Tibial artery (tissue), 4 donors: Measurements from ENCODE around the gene FAM184B.

ENCODE experiments used
- DNase-seq, 2 donors: peaks; one replicate each; pipeline ENCODE4 v3.0.0-alpha.2; 2019
- H3K27ac ChIP-seq, 2 donors: fragments of 200-600 bp; sonication (generic) in 1 of 2; 1 replicate in 1 of 2; 2 replicates in 1 of 2; pipeline ENCODE4 v1.5.1; 2018 to 2019; ENCODE audit warnings: mild to moderate bottlenecking in 1 of 2
- H3K27me3 ChIP-seq, 2 donors: fragments of 200-600 bp; sonication (generic) in 1 of 2; one replicate each; pipeline versions ENCODE4 v1.5.1 to v1.6.0; 2016 to 2019
- H3K36me3 ChIP-seq, 3 donors: fragments of 200-600 bp; sonication (generic) in 2 of 3; one replicate each; pipeline ENCODE4 v1.5.1; 2016 to 2019; ENCODE audit warnings: mild to moderate bottlenecking in 2 of 3
- H3K4me1 ChIP-seq, 4 donors: fragments of 200-600 bp; sonication (generic) in 2 of 4; 1 replicate in 3 of 4; 2 replicates in 1 of 4; pipeline ENCODE4 v1.5.1; 2016 to 2019
- H3K4me3 ChIP-seq, 2 donors: fragments of 200-600 bp; sonication (generic) in 1 of 2; 1 replicate in 1 of 2; 2 replicates in 1 of 2; pipeline ENCODE4 v1.5.1; 2018 to 2019; ENCODE audit warnings: mild to moderate bottlenecking in 2 of 2
- H3K9me3 ChIP-seq, 3 donors: fragments of 200-600 bp; sonication (generic) in 1 of 3; one replicate each; pipeline ENCODE4 v1.5.1; 2016 to 2019
- intact Hi-C: fragments of 100-400 bp; cut with DNase I; formaldehyde crosslinking; loops from one replicate; pipeline ENCODE4 v1.15.0; 2023; ENCODE audit warnings: low total_unique reads
- TF ChIP-seq, protein P1 (sequence below), 2 experiments: fragments of 200-600 bp in 1 of 2; fragments of 450-650 bp in 1 of 2; IDR thresholded peaks; one replicate each; pipeline ENCODE4 v1.5.1; 2017 to 2019; ENCODE audit warnings: antibody characterized with exemption in 2 of 2, mild to moderate bottlenecking in 1 of 2, moderate library complexity in 1 of 2

The FAM184B gene

DNA sequence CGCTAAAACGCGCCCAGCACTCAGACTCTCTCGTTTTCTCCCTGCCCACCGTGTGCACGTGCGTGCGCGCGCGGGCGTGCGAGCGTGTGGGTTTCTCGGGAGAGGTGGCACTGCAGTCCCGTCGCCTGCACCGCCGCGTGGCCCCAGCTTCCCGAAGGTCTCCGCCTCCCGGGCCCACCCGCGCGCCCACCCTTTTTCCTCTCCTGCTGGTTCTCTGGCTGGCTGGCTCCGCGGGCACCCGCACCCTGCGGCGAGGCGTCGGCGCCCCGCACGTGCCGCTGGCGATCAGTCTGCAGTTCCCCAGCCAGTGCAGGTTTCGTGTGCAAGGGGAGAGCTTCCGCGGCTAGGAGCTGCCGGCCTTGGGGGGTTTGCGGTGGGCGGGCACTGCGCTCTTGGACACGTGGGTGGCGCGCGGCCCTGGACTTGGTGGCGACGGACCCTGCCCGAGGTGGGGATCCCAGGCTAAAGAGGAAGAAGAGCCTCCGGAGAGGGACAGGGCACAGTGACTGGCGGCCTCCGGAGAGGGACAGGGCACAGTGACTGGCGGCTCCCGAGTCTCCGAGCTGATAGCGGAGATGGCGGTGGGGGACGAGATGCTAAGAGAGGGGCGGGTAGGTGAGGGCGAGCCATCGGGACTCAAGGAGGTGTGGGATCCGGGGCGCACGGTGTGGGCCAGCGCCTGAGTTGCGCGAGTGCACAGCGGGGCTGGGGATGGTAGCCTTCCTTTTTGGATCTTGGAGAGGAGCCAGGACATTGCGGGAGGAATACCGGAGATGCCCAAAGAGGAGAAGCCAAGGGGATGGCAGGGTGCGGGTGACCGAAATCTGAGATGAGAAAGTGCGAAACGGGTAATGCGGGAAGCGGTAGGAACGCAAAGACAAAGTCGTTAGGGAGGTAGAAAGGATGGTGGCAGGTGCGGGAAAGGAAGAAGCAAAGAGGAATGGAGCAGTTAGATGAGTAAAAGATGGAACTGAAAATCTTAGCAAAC is at the start of gene FAM184B:
TSS of gene FAM184B (minus strand) at position 322 of the 988 bp plus-strand sequence. CDS start 322 bp downstream, outside the sequence.
- Histone ChIP-seq H3K36me3 (no peaks in the 10 kb centered on the region), H3K9me3 (no peaks in the 10 kb centered on the region), H3K4me3 (peak within 1 kb of the TSS; percentile 26 to 38), H3K4me1 (peaks cover 0 to 23% (median 19%) of the 10 kb centered on the region in 4 donors), H3K27ac (no peak within 1 kb of the TSS), H3K27me3 (peaks cover 0 to 30% of the 10 kb centered on the region in 2 donors)
- intact Hi-C loops: no loop called here
- DNase-seq: no peak
- TF ChIP-seq, protein P1, sequence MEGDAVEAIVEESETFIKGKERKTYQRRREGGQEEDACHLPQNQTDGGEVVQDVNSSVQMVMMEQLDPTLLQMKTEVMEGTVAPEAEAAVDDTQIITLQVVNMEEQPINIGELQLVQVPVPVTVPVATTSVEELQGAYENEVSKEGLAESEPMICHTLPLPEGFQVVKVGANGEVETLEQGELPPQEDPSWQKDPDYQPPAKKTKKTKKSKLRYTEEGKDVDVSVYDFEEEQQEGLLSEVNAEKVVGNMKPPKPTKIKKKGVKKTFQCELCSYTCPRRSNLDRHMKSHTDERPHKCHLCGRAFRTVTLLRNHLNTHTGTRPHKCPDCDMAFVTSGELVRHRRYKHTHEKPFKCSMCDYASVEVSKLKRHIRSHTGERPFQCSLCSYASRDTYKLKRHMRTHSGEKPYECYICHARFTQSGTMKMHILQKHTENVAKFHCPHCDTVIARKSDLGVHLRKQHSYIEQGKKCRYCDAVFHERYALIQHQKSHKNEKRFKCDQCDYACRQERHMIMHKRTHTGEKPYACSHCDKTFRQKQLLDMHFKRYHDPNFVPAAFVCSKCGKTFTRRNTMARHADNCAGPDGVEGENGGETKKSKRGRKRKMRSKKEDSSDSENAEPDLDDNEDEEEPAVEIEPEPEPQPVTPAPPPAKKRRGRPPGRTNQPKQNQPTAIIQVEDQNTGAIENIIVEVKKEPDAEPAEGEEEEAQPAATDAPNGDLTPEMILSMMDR (IDR thresholded peaks at IDR 0.05): no peak

DNA sequence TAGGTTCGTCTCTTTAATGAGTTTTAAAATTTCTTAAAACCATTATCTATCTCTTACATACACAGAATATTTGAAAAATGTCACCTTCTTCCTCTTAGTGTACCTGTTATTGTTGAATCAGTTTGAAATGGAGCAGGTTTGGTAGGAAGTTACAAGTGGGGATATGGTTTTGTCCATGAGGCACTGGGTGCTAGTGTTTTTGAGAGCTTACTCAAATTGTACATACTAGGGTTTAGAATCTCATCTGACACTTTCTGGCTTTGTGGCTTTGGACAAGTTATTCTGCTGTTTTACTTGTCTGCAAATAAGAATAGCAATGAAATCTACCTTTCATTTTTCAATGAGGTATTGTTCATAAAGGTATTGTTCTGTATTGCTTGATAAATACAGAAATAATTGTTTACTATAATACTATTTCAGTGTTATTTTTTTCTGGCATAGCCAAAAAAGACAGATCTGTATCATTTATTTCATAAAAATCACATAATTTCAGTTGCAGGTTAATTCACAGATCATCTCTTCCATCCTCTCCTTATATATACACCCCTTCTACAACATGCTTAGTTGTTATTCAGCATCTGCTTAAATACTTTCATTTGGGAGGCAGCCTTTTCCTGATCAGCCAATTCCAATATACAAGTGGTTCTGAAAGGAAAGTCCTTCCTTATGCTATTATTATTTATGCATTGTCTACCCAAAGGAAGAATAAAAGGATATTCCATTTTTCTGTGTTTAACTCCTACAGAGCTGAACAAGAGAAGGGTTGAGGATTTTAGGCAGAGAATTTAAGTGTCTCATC is 42.6 kb upstream of the FAM184B start:
- intact Hi-C loops: no loop called here
- no peak for DNase-seq
- no peak overlapping the region for H3K27ac ChIP-seq

DNA sequence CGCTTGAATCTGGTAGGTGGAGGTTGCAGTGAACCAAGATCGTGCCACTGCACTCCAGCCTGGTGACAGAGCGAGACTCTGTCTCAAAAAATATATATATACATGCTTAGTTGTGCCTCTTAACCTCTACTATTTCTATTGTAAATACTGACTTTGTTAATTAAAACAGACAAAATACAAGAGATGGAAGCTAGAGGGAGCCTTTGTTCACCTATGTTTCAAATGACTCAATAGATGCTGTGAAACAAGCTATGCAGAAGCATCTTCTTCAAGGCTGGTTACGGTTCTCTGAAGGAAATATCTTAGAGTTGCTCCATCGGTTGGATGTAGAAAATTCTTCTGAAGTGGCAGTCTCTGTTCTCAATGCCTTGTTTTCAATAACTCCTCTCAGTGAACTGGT is 35.6 kb upstream of the FAM184B start:
- H3K27me3 ChIP-seq: no peaks in the 10 kb centered on the region
- DNase-seq: no peak
- no peak overlapping the region for H3K27ac ChIP-seq
- no peak overlapping the region for H3K4me3 ChIP-seq
- intact Hi-C loops: no loop called here
- no peaks in the 10 kb centered on the region for H3K9me3 ChIP-seq
- H3K36me3 ChIP-seq: no peaks in the 10 kb centered on the region
- TF ChIP-seq, protein P1 (IDR thresholded peaks at IDR 0.05): peak; percentile 48 to 49
- no peaks in the 10 kb centered on the region for H3K4me1 ChIP-seq

More for the DNA sequence above, 42.6 kb upstream of the FAM184B start:
- Histone ChIP-seq H3K36me3 (no peaks in the 10 kb centered on the region), H3K27me3 (no peaks in the 10 kb centered on the region), H3K4me3 (no peak overlapping the region), H3K4me1 (no peaks in the 10 kb centered on the region), H3K9me3 (no peaks in the 10 kb centered on the region)
- TF ChIP-seq, protein P1 (IDR thresholded peaks at IDR 0.05): no peak

DNA sequence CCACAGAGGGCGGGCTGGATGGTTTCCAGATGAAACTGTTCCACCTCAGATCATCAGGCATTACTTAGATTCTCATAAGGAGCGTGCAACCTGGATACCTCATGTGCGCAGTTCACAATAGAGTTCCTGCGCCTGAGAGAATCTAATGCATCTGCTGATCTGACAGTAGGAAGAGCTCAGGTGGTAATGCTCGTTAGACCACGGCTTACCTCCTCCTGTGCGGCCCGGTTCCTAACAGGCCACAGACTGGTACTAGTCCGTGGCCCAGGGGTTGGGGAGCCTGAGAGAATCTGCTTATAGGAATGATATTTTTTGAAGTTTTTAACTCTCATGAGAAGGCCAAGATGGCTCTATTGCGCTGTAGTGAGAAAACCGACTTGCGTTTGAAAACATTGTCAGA is 34.7 kb upstream of the FAM184B start:
- Histone ChIP-seq H3K9me3 (no peaks in the 10 kb centered on the region), H3K4me3 (no peak overlapping the region), H3K27me3 (no peaks in the 10 kb centered on the region), H3K4me1 (peaks cover 0 to 4% (median 3%) of the 10 kb centered on the region in 4 donors), H3K36me3 (no peaks in the 10 kb centered on the region), H3K27ac (no peak overlapping the region)
- intact Hi-C loops: no loop called here
- TF ChIP-seq, protein P1 (IDR thresholded peaks at IDR 0.05): no peak
- DNase-seq: no peak

DNA sequence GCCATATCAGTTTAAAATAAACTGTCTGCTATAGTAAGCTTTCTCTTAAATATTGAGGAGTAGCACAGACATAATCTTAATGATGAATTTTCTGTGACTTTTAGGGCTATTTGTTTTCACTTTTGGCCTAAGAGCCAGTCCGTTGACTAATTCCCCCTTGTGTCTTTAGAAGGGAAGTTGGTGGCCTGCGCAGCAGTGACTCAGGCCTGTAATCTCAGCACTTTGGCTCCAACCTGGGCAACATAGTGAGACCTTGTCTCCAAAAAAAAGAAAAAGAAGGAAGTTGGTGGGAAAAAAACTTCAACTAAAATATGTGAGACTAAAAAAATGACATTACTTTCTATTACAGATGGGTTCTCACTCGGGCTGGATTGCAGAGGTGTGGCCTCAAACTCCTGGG is 32.7 kb upstream of the FAM184B start:
- Histone ChIP-seq H3K36me3 (no peaks in the 10 kb centered on the region), H3K27ac (no peak overlapping the region), H3K4me3 (no peak overlapping the region), H3K4me1 (peaks cover 0 to 16% (median 13%) of the 10 kb centered on the region in 4 donors), H3K27me3 (no peaks in the 10 kb centered on the region), H3K9me3 (no peaks in the 10 kb centered on the region)
- TF ChIP-seq, protein P1 (IDR thresholded peaks at IDR 0.05): no peak
- DNase-seq: no peak
- intact Hi-C loops: loop anchor here (5.0 kb wide), 1 partner anchor 208 kb away; the partner anchor contains the start of gene LCORL
